Keratinocyte (primary cell): Measurements from ENCODE around the gene STK32B. TPM values are rescaled to one million over a fixed set of nuclear protein-coding genes. Genes with fewer than 3 reads are reported as not detected.

ENCODE experiments used
- DNase-seq: peaks from one replicate; pipeline ENCODE4 v3.0.0-alpha.2; 2011; ENCODE audit warnings: low read depth, missing footprints, low spot score
- FAIRE-seq: peaks from 2 replicates; lab custom pipeline; 2011; peaks lifted over from hg19 to GRCh38; lab: Jason Lieb, UNC
- H2AFZ ChIP-seq: 2 replicates; pipeline ENCODE4 v1.6.0; 2012; ENCODE audit warnings: low read length, control low read depth, inconsistent platforms; ENCODE audit not compliant: control insufficient read depth
- H3K27ac ChIP-seq: 2 replicates; pipeline ENCODE4 v1.5.1; 2011; ENCODE audit warnings: low read length; ENCODE audit not compliant: control insufficient read depth, insufficient read depth
- H3K27me3 ChIP-seq: 3 replicates; pipeline ENCODE4 v1.6.0; 2011; ENCODE audit warnings: low read length; ENCODE audit not compliant: control insufficient read depth, insufficient read depth; ENCODE audit errors: extremely low read depth
- H3K36me3 ChIP-seq, 2 experiments: 2 replicates in 1 of 2; 3 replicates in 1 of 2; pipeline ENCODE4 v1.5.1; 2011; ENCODE audit warnings: low read length in 2 of 2, mild to moderate bottlenecking in 1 of 2; ENCODE audit not compliant: control insufficient read depth in 2 of 2, insufficient read depth in 2 of 2; ENCODE audit errors: extremely low read depth in 1 of 2
- H3K4me1 ChIP-seq: 3 replicates; pipeline ENCODE4 v1.5.1; 2011; ENCODE audit warnings: low read length; ENCODE audit not compliant: control insufficient read depth, insufficient read depth; ENCODE audit errors: extremely low read depth
- H3K4me2 ChIP-seq: 3 replicates; pipeline ENCODE4 v1.6.0; 2011; ENCODE audit warnings: low read depth, low read length; ENCODE audit not compliant: control insufficient read depth, insufficient read depth; ENCODE audit errors: extremely low read depth
- H3K4me3 ChIP-seq, 3 experiments: fragments of 200-600 bp in 1 of 3; sonication (generic) in 1 of 3; 2 replicates in 2 of 3; 3 replicates in 1 of 3; pipeline ENCODE4 v1.5.1; 2011 to 2016; ENCODE audit warnings: low read length in 3 of 3, mild to moderate bottlenecking in 3 of 3, control low read depth in 2 of 3, inconsistent platforms in 1 of 3, low read depth in 1 of 3, mixed read lengths in 1 of 3, mixed run types in 1 of 3, moderate library complexity in 1 of 3; ENCODE audit not compliant: control insufficient read depth in 2 of 3, insufficient read depth in 2 of 3; ENCODE audit errors: extremely low read depth in 1 of 3
- H3K79me2 ChIP-seq: 2 replicates; pipeline ENCODE4 v1.6.0; 2012; ENCODE audit warnings: low read length; ENCODE audit not compliant: control insufficient read depth, insufficient read depth
- H3K9ac ChIP-seq: 3 replicates; pipeline ENCODE4 v1.6.0; 2011; ENCODE audit warnings: low read length; ENCODE audit not compliant: control insufficient read depth, insufficient read depth; ENCODE audit errors: extremely low read depth
- H3K9me1 ChIP-seq: 3 replicates; pipeline ENCODE4 v1.6.0; 2011; ENCODE audit warnings: low read length; ENCODE audit not compliant: control insufficient read depth, insufficient read depth; ENCODE audit errors: extremely low read depth
- H3K9me3 ChIP-seq: 2 replicates; pipeline ENCODE4 v1.5.1; 2012; ENCODE audit warnings: low read depth, low read length; ENCODE audit not compliant: control insufficient read depth
- H4K20me1 ChIP-seq: 3 replicates; pipeline ENCODE4 v1.6.0; 2011; ENCODE audit warnings: low read length; ENCODE audit not compliant: control insufficient read depth, insufficient read depth; ENCODE audit errors: extremely low read depth
- EZH2 ChIP-seq: IDR thresholded peaks from one replicate; pipeline ENCODE4 v1.6.1; 2012; ENCODE audit warnings: inconsistent platforms, mild to moderate bottlenecking, low read length, moderate library complexity
- dilution Hi-C: fragments of 300-500 bp; cut with MboI; formaldehyde crosslinking; loops from one replicate; pipeline ENCODE4 v1.7.0; 2020; ENCODE audit warnings: low sequenced_read_pairs; ENCODE audit not compliant: extremely low pct_ligation_motif_present
- polyA plus RNA-seq, 5 experiments: library from polyadenylated mRNA; depleted of rRNA in 3 of 5; stranded (reverse) in 3 of 5; stranded (forward) in 1 of 5; unstranded in 1 of 5; fragments of >200 nt; gene quantifications; 1 replicate in 1 of 5; 2 replicates in 3 of 5; 3 replicates in 1 of 5; pipeline versions ENCODE4 v1.2.1 to v1.2.3, GENCODE V29; 2011 to 2012; ENCODE audit warnings: missing spikeins in 2 of 5, low read depth in 1 of 5, low replicate concordance in 1 of 5
- TF ChIP-seq, protein P1 (sequence below), 3 experiments: IDR thresholded peaks in 1 of 3; conservative IDR thresholded peaks in 1 of 3; optimal IDR thresholded peaks in 1 of 3; 2 replicates in 2 of 3; 3 replicates in 1 of 3; pipeline versions ENCODE3 to v1.5.1; 2011; ENCODE audit warnings: low read length in 3 of 3, mild to moderate bottlenecking in 3 of 3, moderate library complexity in 2 of 3, control low read depth in 1 of 3, inconsistent platforms in 1 of 3; ENCODE audit not compliant: insufficient read depth in 2 of 3; ENCODE audit errors: extremely low read depth in 1 of 3

Gene STK32B
- polyA plus RNA-seq, 1 donor (not counting 4 experiments of a cell fraction or from before 2014, with no cell fraction given) = 3.4 TPM

DNA sequence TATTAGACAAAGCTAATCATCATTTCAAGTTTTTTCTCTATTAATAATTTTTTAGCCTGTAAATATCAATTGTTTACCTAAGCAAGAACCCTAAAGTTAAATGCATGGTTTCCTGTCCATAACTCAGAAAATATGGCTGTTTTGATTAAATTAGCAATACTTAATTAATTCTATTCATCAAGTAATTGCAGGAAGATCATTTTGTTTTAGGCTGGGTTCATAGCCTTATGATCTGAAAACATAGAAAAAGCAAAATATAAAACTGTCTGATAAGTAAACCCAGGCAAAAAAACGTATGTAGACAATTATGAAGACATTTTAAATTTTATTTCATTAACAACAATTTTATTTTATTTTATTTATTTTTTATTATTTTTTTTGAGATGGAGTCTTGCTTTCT, 438.0 kb downstream of the STK32B start:
- Histone ChIP-seq H3K27ac (no peak overlapping the region), H3K27me3 (no peaks in the 10 kb centered on the region), H4K20me1 (no peaks in the 10 kb centered on the region), H3K4me1 (no peaks in the 10 kb centered on the region), H3K9me3 (no peaks in the 10 kb centered on the region), H3K9ac (no peak overlapping the region), H3K36me3 (no peaks in the 10 kb centered on the region), H3K4me2 (no peak overlapping the region), H3K4me3 (no peak overlapping the region), H3K79me2 (no peaks in the 10 kb centered on the region), H3K9me1 (no peaks in the 10 kb centered on the region), H2AFZ (no peak overlapping the region)
- TF ChIP-seq EZH2 = no peak
- TF ChIP-seq, protein P1, sequence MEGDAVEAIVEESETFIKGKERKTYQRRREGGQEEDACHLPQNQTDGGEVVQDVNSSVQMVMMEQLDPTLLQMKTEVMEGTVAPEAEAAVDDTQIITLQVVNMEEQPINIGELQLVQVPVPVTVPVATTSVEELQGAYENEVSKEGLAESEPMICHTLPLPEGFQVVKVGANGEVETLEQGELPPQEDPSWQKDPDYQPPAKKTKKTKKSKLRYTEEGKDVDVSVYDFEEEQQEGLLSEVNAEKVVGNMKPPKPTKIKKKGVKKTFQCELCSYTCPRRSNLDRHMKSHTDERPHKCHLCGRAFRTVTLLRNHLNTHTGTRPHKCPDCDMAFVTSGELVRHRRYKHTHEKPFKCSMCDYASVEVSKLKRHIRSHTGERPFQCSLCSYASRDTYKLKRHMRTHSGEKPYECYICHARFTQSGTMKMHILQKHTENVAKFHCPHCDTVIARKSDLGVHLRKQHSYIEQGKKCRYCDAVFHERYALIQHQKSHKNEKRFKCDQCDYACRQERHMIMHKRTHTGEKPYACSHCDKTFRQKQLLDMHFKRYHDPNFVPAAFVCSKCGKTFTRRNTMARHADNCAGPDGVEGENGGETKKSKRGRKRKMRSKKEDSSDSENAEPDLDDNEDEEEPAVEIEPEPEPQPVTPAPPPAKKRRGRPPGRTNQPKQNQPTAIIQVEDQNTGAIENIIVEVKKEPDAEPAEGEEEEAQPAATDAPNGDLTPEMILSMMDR (optimal IDR thresholded peaks at IDR 0.05 in 1 of 3, IDR thresholded peaks at IDR 0.05 in 1 of 3, conservative IDR thresholded peaks at IDR 0.05 in 1 of 3; ENCODE audit: extremely low read depth in 1 of 3, insufficient read depth in 2 of 3, low read length in 3 of 3) = no peak
- no peak for FAIRE-seq
- dilution Hi-C loops = no loop called here
- DNase-seq = no peak

DNA sequence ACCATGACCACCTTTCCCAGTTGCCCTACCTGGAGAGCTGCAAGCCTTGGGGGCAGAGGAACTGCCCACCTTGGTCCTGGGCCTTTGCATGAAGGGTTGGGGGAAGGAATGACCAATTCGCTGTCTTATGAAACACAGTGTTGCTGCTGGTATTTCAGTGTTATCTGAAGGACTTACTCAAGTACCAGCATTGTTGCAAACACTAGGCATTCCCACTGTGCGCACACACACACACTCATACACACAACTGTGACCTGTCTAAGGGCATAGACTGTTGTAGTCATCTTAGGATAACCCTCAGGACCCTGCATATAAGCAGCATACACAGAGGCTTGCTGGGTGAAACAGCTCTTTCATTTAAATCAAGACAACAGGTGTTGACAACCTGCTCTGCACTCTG, 446.2 kb downstream of the STK32B start:
- no peaks in the 10 kb centered on the region for H3K27me3 ChIP-seq
- dilution Hi-C loops = no loop called here

More for the DNA sequence above, 446.2 kb downstream of the STK32B start:
- Histone ChIP-seq H3K79me2 (no peaks in the 10 kb centered on the region), H3K9me1 (no peaks in the 10 kb centered on the region), H3K4me1 (peaks cover 7% of the 10 kb centered on the region), H3K4me3 (no peak overlapping the region), H3K9ac (no peak overlapping the region), H3K27ac (no peak overlapping the region), H3K9me3 (no peaks in the 10 kb centered on the region), H4K20me1 (no peaks in the 10 kb centered on the region), H2AFZ (no peak overlapping the region), H3K36me3 (no peaks in the 10 kb centered on the region), H3K4me2 (no peak overlapping the region)
- no peak for FAIRE-seq
- TF ChIP-seq, protein P1 (optimal IDR thresholded peaks at IDR 0.05 in 1 of 3, IDR thresholded peaks at IDR 0.05 in 1 of 3, conservative IDR thresholded peaks at IDR 0.05 in 1 of 3; ENCODE audit: extremely low read depth in 1 of 3, insufficient read depth in 2 of 3, low read length in 3 of 3) = no peak
- no peak for TF ChIP-seq EZH2
- no peak for DNase-seq
